GM23338 (cell line): ENCODE data around the gene DTL. TPM values are rescaled to one million over a fixed set of nuclear protein-coding genes. Genes with fewer than 3 reads are reported as not detected.

Experiments
- CREB1 ChIP-seq: fragments of 250-450 bp; sonication (Bioruptor Pico); IDR thresholded peaks from 2 replicates; pipeline ENCODE4 v1.5.0; 2020; ENCODE audit warnings: low read depth, mild to moderate bottlenecking, moderate library complexity
- JUNB ChIP-seq: IDR thresholded peaks from one replicate; pipeline ENCODE4 v1.6.1; 2016; ENCODE audit warnings: antibody characterized with exemption; ENCODE audit not compliant: unreplicated experiment
- POLR2AphosphoS5 ChIP-seq: IDR thresholded peaks from 2 replicates; pipeline ENCODE4 v1.6.1; 2016; ENCODE audit warnings: antibody characterized with exemption, low read depth
- REST ChIP-seq: IDR thresholded peaks from one replicate; pipeline ENCODE4 v1.6.1; 2018; ENCODE audit warnings: antibody characterized with exemption; ENCODE audit not compliant: unreplicated experiment
- ZNF462 ChIP-seq: fragments of 250-450 bp; sonication (Bioruptor Pico); IDR thresholded peaks from 2 replicates; pipeline ENCODE4 v1.5.0; 2020; ENCODE audit warnings: mild to moderate bottlenecking, moderate library complexity
- polyA plus RNA-seq: library from polyadenylated mRNA; unstranded; fragments of >200 nt; fragmentation: Nextera tagmentation; extraction: Ambion mirVana; gene quantifications from 2 replicates; pipeline ENCODE4 v1.2.1, GENCODE V29; 2016
- total RNA-seq: library from RNA; depleted of rRNA; stranded (reverse); fragments of >200 nt; shearing (Covaris generic); gene quantifications from 2 replicates; pipeline ENCODE4 v1.2.3, GENCODE V29; 2014

Gene DTL
- total and polyA plus RNA-seq, 2 experiments from 2014 or later = 26.5 to 58.8 TPM

GRCh38 chr1:212035835-212036605 lies 472 bp downstream of the DTL start (continued):
- TF ChIP-seq ZNF462 (CRISPR knock-in tag) (no peak), JUNB (no peak), CREB1 (CRISPR knock-in tag) (no peak), POLR2AphosphoS5 (no peak), REST (no peak)
